GM13977 (cell line): Measurements from ENCODE around the gene TNFAIP2.

Experiments
- DNase-seq: peaks from one replicate; pipeline ENCODE4 v3.0.0; 2012; ENCODE audit warnings: low spot score
- CTCF ChIP-seq: IDR thresholded peaks from 2 replicates; pipeline ENCODE4 v1.5.1; 2012; ENCODE audit warnings: mild to moderate bottlenecking, control low read depth; ENCODE audit not compliant: insufficient read depth; ENCODE audit errors: extremely low read depth, missing control alignments
- in situ Hi-C: fragments of 300-500 bp; cut with MboI; formaldehyde crosslinking; loops from one replicate; pipeline ENCODE4 v1.12.0; 2022; ENCODE audit warnings: low sequenced_read_pairs, low pct_unique_long_range_greater_than_20kb, mixed read lengths, inconsistent platforms; ENCODE audit not compliant: unreplicated experiment

Gene TNFAIP2

GRCh38 chr14:103084021-103084919 lies 39.0 kb upstream of the TNFAIP2 start, which contains the start of gene LBHD2:
Gene LBHD2 (plus strand): TSS chr14:103084210. CDS start chr14:103086013, 1,803 bp downstream.
- in situ Hi-C loops: loop anchor here (25.0 kb wide), 1 partner anchor 203 kb away; no protein-coding TSS in a partner anchor
- no peak for TF ChIP-seq CTCF
- no peak for DNase-seq

- no peak for DNase-seq
- in situ Hi-C loops: loop anchor here (25.0 kb wide), 1 partner anchor 202 kb away; no protein-coding TSS in a partner anchor
These were observed 37.9 kb upstream of the TNFAIP2 start for GRCh38 chr14:103085106-103086091.

GRCh38 chr14:103086771-103087342 lies 36.4 kb upstream of the TNFAIP2 start:
- in situ Hi-C loops: loop anchor here (25.0 kb wide), 1 partner anchor 200 kb away; no protein-coding TSS in a partner anchor
- TF ChIP-seq CTCF: no peak
- DNase-seq: no peak

More at GRCh38 chr14:103085106-103086091, 37.9 kb upstream of the TNFAIP2 start:
- peak; percentile 9 for TF ChIP-seq CTCF

GRCh38 chr14:103087343-103087835 lies 35.9 kb upstream of the TNFAIP2 start:
- TF ChIP-seq CTCF: no peak
- DNase-seq: no peak
- in situ Hi-C loops: loop anchor here (25.0 kb wide), 1 partner anchor 200 kb away; no protein-coding TSS in a partner anchor

GRCh38 chr14:103088921-103089320 lies 34.3 kb upstream of the TNFAIP2 start:
- no peak for TF ChIP-seq CTCF
- no peak for DNase-seq
- in situ Hi-C loops: loop anchor here (25.0 kb wide), 1 partner anchor 198 kb away; no protein-coding TSS in a partner anchor
